HG03159 (cell line): Measurements from ENCODE around the gene NPPC.
A peak's percentile ranks its signal among the peaks of the same experiment; 100 is the strongest.
"Not testable (repeated sequence)": the region's sequence is repeated elsewhere in the genome, so short reads cannot be mapped to it uniquely, and the experiment has no call there.

ENCODE experiments used
- ATAC-seq: cut with Tn5 transposase; IDR thresholded peaks from one replicate; pipeline ENCODE4 v1.9.1; 2021; ENCODE audit warnings: mild to moderate bottlenecking, moderate library complexity; ENCODE audit not compliant: unreplicated experiment

NPPC gene

GRCh38 chr2:231926180-231926741, at the start of gene NPPC:
NPPC (minus strand) TSS chr2:231926396; CDS start chr2:231926249, 147 bp downstream.
- ATAC-seq, result no peak

GRCh38 chr2:231975001-231975400, 48.8 kb upstream of the NPPC start:
- ATAC-seq, result no peak

- ATAC-seq, result no peak
Observed at GRCh38 chr2:231970461-231970860, 44.3 kb upstream of the NPPC start.

GRCh38 chr2:231968820-231969219, 42.6 kb upstream of the NPPC start:
- ATAC-seq, result no peak

- ATAC-seq, result no peak
Observed at GRCh38 chr2:231966886-231967285, 40.7 kb upstream of the NPPC start.

- no peak for ATAC-seq
Observed at GRCh38 chr2:231965102-231965501, 38.9 kb upstream of the NPPC start.

- peak; percentile 98 for ATAC-seq
Observed at GRCh38 chr2:231961349-231962166, 35.4 kb upstream of the NPPC start, which contains the start of gene DIS3L2. DIS3L2 (plus strand) TSS chr2:231961713; CDS start chr2:232014928, 53,215 bp downstream.

- no peak for ATAC-seq
Observed at GRCh38 chr2:231960810-231961348, 34.7 kb upstream of the NPPC start.

GRCh38 chr2:231957913-231958763, 31.9 kb upstream of the NPPC start:
- ATAC-seq, result no peak

- ATAC-seq, result no peak
Observed at GRCh38 chr2:231955758-231956472, 29.7 kb upstream of the NPPC start.

- ATAC-seq, result no peak
Observed at GRCh38 chr2:231951452-231952035, 25.3 kb upstream of the NPPC start.

- no peak for ATAC-seq
Observed at GRCh38 chr2:231947694-231948093, 21.5 kb upstream of the NPPC start.

- ATAC-seq, result not testable (repeated sequence)
Observed at GRCh38 chr2:231947112-231947511, 20.9 kb upstream of the NPPC start.

- ATAC-seq, result no peak
Observed at GRCh38 chr2:231946241-231946814, 20.1 kb upstream of the NPPC start.

GRCh38 chr2:231942180-231942579, 16.0 kb upstream of the NPPC start:
- ATAC-seq, result no peak

- ATAC-seq, result no peak
Observed at GRCh38 chr2:231941673-231942072, 15.5 kb upstream of the NPPC start.

GRCh38 chr2:231940795-231941194, 14.6 kb upstream of the NPPC start:
- ATAC-seq, result no peak

GRCh38 chr2:231939022-231939421, 12.8 kb upstream of the NPPC start:
- ATAC-seq, result no peak

- no peak for ATAC-seq
Observed at GRCh38 chr2:231937057-231937456, 10.9 kb upstream of the NPPC start.

- no peak for ATAC-seq
Observed at GRCh38 chr2:231936491-231936890, 10.3 kb upstream of the NPPC start.
